Activated naive CD8-positive, alpha-beta T cell treated with anti-CD3 and anti-CD28 coated beads for 36 hours (primary cell): ENCODE measurements around the gene NAT16. TPM values are rescaled to one million over a fixed set of nuclear protein-coding genes. Genes with fewer than 3 reads are reported as not detected.
"Not testable (repeated sequence)": the region's sequence is repeated elsewhere in the genome, so short reads cannot be mapped to it uniquely, and the experiment has no call there.

ENCODE experiments used
- DNase-seq: peaks from one replicate; pipeline ENCODE4 v3.0.0; 2021
- H3K27ac Mint-ChIP-seq: one replicate; pipeline ENCODE4 v1.8.0; 2022; ENCODE audit warnings: mild to moderate bottlenecking, moderate library complexity, mixed read lengths
- H3K27me3 Mint-ChIP-seq: one replicate; pipeline ENCODE4 v1.8.0; 2022; ENCODE audit warnings: mild to moderate bottlenecking, mixed read lengths
- H3K36me3 Mint-ChIP-seq: one replicate; pipeline ENCODE4 v1.8.0; 2021; ENCODE audit warnings: mild to moderate bottlenecking, mixed read lengths
- H3K4me1 Mint-ChIP-seq: one replicate; pipeline ENCODE4 v1.8.0; 2021; ENCODE audit warnings: mixed read lengths
- H3K4me3 Mint-ChIP-seq: one replicate; pipeline ENCODE4 v1.8.0; 2022; ENCODE audit warnings: mild to moderate bottlenecking, moderate library complexity, mixed read lengths
- H3K9me3 Mint-ChIP-seq: one replicate; pipeline ENCODE4 v1.8.0; 2022; ENCODE audit warnings: mixed read lengths
- total RNA-seq, 2 experiments: library from RNA; stranded (reverse); gene quantifications; one replicate each; pipeline ENCODE4 v1.2.3, GENCODE V29; 2021

NAT16 gene
- total RNA-seq, 2 experiments from 2014 or later: not detected

DNA sequence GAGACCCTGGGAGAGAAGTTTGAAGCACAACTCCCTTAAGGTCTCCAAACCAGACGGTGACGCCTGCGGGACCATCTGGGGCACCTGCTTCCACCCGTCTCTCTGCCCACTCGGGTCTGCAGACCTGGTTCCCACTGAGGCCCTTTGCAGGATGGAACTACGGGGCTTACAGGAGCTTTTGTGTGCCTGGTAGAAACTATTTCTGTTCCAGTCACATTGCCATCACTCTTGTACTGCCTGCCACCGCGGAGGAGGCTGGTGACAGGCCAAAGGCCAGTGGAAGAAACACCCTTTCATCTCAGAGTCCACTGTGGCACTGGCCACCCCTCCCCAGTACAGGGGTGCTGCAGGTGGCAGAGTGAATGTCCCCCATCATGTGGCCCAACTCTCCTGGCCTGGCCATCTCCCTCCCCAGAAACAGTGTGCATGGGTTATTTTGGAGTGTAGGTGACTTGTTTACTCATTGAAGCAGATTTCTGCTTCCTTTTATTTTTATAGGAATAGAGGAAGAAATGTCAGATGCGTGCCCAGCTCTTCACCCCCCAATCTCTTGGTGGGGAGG is 42.4 kb downstream of the NAT16 start:
- DNase-seq: no peak
- H3K27ac Mint-ChIP-seq: peak overlapping the region; percentile 87
- H3K4me1 Mint-ChIP-seq: peaks cover 59% of the 10 kb centered on the region
- H3K4me3 Mint-ChIP-seq: no peak overlapping the region
- no peaks in the 10 kb centered on the region for H3K9me3 Mint-ChIP-seq
- no peaks in the 10 kb centered on the region for H3K36me3 Mint-ChIP-seq
- peaks cover under 1% of the 10 kb centered on the region for H3K27me3 Mint-ChIP-seq

DNA sequence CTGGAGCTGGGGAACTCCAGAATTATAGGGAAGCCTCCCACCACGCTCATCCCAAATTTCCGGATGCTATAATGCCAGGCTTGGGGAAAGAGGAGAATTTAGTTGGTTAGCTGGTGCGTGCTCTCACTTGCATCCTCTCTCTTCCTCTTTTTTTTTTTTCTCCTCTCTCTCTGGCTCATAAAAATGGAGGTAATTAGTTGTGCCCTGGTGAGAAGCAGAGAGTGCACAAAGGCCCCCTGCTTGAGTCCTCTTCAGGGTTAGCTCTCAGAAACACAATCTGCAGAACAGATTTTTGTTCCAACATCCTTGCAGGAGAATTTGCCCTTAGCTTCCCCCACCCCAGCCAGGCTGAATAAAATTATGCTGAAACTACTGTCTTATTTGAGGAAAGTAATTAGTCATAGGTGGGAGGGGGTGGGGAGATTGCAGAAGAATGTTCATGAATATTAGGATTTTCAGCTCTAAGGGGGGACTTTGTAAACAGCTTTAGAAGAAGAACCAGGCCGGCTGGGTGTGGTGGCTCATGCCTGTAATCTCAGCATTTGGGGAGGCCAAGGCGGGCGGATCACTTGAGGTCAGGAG is 45.6 kb downstream of the NAT16 start:
- no peak for DNase-seq

DNA sequence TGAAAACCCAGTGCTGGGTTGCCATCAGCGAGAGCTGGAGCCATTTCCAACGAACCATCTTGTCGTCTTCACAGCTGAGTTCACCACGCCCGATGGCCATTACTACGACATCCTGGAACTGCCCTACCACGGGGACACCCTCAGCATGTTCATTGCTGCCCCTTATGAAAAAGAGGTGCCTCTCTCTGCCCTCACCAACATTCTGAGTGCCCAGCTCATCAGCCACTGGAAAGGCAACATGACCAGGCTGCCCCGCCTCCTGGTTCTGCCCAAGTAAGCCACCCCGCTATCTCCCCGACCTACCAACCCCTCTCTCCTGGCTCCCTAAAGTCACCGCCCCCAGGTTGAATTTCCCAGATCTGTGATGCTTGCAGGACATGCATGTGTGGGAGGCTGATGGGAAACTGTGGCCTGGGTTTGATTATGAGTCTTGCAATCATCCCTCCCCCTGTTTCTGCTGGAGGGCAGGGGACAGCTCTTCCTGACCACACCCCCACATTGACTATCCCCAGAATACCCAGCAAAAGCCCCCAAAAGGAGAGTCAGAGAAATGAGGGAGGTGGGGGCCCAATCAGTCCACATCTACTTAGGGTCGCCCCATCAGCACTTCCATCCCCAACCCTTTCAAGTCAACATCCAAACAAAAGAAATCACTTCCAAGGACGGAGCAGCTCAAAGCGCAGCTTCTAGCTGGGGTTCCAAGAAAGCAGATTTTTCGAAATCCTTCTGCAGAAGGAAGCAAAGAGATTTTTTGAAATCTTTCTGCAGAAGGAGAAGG is 46.3 kb downstream of the NAT16 start:
- no peak overlapping the region for H3K4me3 Mint-ChIP-seq
- H3K27me3 Mint-ChIP-seq: peaks cover 20% of the 10 kb centered on the region
- no peak overlapping the region for H3K27ac Mint-ChIP-seq
- H3K9me3 Mint-ChIP-seq: no peaks in the 10 kb centered on the region
- DNase-seq: no peak
- peaks cover 38% of the 10 kb centered on the region for H3K4me1 Mint-ChIP-seq
- H3K36me3 Mint-ChIP-seq: no peaks in the 10 kb centered on the region

More for the DNA sequence above, 45.6 kb downstream of the NAT16 start:
- H3K4me3 Mint-ChIP-seq: no peak overlapping the region
- no peak overlapping the region for H3K27ac Mint-ChIP-seq
- peaks cover 17% of the 10 kb centered on the region for H3K27me3 Mint-ChIP-seq
- peaks cover 40% of the 10 kb centered on the region for H3K4me1 Mint-ChIP-seq
- no peaks in the 10 kb centered on the region for H3K36me3 Mint-ChIP-seq
- no peaks in the 10 kb centered on the region for H3K9me3 Mint-ChIP-seq

DNA sequence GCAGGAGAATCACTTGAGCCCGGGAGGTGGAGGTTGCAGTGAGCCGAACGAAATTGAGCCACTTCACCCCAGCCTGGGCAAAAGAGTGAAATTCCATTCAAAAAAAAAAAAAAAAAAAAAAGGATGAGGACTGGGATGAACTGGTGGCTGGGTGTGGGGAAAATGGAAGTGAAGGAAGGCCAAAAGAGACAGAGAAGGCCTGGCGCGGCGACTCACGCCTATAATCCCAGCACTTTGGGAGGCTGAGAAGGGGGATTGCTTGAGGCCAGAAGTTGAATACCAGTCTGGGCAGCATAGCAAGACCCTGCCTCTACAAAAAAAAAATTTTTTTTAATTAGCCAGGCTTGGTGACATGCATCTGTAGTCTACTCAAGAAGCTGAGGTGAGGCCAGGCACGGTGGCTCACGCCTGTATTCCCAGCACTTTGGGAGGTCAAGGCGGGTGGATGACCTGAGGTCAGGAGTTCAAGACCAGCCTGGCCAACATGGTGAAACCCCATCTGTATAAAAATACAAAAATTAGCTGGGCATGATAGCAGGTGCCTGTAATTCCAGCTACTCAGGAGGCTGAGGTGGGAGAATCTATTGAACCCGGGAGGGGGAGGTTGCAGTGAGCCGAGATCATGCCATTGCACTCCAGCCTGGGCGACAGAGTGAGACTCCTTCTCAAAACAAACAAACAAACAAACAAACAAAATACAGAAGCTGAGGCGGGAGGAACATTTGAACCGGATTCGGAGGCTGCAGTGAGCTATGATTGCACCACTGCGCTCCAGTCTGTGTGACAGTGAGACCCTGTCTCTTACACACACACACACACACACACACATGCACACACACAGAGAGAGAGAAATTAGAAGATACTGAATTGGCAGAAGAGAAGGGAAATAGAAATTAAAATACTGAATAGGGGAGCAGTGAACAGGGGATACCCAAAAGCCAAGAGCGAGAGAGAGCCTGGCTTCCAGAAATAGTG is 47.2 kb downstream of the NAT16 start:
- not testable (repeated sequence) for H3K4me3 Mint-ChIP-seq, H3K9me3 Mint-ChIP-seq, H3K27ac Mint-ChIP-seq, DNase-seq, H3K36me3 Mint-ChIP-seq
- Mint-ChIP-seq H3K27me3 (peaks cover 29% of the 10 kb centered on the region), H3K4me1 (peaks cover 35% of the 10 kb centered on the region)

DNA sequence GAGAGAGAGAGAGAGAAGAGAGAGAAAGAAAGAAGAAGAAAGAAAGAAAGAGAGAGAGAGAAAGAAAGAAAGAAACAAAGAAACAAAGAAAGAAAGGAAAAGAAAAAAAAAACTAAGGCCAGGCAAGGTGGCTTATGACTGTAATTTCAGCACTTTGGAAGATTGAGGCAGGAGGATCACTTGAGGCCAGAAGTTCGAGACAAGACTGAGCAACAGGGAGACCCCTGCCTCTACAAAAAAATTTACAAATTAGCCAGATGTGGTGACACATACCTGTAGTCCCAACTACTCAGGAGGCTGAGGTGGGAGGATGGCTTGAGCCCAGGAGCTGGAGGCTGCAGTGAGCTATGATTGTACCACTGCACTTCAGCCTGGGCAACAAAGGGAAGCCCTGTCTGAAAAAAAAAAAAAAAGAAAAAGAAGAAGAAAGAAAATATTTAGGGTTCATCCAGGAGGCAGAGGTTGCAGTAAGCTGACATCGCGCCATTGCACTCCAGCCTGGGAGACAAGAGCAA is 50.4 kb downstream of the NAT16 start:
- Mint-ChIP-seq H3K4me1 (peaks cover 35% of the 10 kb centered on the region), H3K4me3 (no peak overlapping the region), H3K27ac (no peak overlapping the region), H3K36me3 (no peaks in the 10 kb centered on the region), H3K27me3 (peaks cover 59% of the 10 kb centered on the region), H3K9me3 (no peaks in the 10 kb centered on the region)
- no peak for DNase-seq

DNA sequence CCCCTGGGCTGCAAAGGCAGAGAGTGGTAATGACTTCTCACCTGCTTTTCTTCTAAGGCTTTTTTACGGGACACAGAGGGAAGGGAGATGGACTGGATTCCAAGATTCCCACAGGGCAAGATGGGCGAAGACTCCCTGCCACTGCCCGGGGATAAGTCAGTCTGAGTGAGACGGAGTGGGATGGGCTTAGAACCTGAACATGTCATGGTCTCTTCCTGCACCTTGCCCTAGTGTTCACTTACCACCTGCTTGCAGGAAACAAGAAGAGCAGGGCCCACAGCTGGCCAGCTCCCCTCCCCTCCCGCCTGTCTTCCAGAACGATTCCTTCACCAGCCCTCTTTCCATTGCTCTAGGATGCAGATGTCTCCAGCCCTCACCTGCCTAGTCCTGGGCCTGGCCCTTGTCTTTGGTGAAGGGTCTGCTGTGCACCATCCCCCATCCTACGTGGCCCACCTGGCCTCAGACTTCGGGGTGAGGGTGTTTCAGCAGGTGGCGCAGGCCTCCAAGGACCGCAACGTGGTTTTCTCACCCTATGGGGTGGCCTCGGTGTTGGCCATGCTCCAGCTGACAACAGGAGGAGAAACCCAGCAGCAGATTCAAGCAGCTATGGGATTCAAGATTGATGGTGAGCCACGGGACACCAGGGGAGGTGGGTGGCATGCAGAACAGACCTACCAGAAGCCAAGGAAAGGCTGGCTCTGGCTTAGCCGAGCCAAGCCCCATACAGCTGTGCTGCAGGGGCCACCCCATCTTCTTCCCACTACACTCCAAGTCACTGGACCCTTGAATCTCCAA is 51.9 kb downstream of the NAT16 start:
- Mint-ChIP-seq H3K9me3 (no peaks in the 10 kb centered on the region), H3K27ac (no peak overlapping the region), H3K36me3 (no peaks in the 10 kb centered on the region), H3K27me3 (peaks cover 69% of the 10 kb centered on the region), H3K4me1 (peaks cover 31% of the 10 kb centered on the region), H3K4me3 (no peak overlapping the region)
- DNase-seq: no peak

DNA sequence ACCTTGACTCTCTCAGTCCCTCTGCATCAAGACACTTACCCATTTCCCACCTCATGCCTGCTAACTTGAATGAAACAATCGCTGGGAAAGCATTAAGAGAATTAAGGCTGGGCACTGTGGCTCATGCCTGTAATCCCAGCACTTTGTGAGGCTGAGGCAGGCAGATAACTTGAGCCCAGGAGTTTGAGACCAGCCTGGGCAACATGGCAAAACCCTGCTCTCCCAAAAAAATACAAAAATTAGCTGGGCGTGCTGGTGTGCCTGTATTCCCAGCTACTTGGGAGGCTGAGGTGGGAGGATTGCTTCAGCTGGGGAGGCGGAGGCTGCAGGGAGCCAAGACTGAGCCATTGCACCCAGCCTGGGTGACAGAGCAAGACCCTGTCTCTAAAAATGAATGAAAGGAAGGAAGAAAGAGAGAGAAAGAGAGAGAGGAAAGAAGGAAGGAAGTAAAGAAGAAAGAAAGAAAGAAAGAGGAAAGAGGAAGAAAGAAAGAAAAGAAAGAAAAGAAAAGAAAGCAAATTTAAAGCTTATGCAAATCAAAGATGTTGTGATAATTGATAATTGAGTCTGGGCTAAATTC is 52.5 kb downstream of the NAT16 start:
- peaks cover 32% of the 10 kb centered on the region for H3K4me1 Mint-ChIP-seq
- H3K9me3 Mint-ChIP-seq: no peaks in the 10 kb centered on the region
- no peaks in the 10 kb centered on the region for H3K36me3 Mint-ChIP-seq
- peaks cover 74% of the 10 kb centered on the region for H3K27me3 Mint-ChIP-seq
- no peak overlapping the region for H3K4me3 Mint-ChIP-seq
- DNase-seq: no peak
- no peak overlapping the region for H3K27ac Mint-ChIP-seq

DNA sequence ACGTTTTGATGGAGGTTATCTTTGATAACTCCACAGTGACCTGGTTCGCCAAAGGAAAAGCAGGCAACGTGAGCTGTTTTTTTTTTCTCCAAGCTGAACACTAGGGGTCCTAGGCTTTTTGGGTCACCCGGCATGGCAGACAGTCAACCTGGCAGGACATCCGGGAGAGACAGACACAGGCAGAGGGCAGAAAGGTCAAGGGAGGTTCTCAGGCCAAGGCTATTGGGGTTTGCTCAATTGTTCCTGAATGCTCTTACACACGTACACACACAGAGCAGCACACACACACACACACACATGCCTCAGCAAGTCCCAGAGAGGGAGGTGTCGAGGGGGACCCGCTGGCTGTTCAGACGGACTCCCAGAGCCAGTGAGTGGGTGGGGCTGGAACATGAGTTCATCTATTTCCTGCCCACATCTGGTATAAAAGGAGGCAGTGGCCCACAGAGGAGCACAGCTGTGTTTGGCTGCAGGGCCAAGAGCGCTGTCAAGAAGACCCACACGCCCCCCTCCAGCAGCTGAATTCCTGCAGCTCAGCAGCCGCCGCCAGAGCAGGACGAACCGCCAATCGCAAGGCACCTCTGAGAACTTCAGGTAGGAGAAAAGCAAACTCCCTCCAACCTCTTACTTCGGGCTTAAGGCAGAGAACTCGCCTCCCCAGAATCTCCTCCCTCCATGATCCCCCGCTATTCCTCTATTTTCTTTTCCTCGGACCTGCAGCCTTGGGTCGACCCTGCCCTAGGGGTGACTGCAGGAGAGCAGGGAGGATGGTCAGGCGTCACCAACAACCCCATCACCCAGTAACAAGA is 53.2 kb downstream of the NAT16 start, which contains the start of gene SERPINE1:
Gene SERPINE1 (plus strand): TSS at position 454 of the 809 bp plus-strand sequence. CDS start 1,290 bp downstream, outside the sequence.
- peaks cover 74% of the 10 kb centered on the region for H3K27me3 Mint-ChIP-seq

DNA sequence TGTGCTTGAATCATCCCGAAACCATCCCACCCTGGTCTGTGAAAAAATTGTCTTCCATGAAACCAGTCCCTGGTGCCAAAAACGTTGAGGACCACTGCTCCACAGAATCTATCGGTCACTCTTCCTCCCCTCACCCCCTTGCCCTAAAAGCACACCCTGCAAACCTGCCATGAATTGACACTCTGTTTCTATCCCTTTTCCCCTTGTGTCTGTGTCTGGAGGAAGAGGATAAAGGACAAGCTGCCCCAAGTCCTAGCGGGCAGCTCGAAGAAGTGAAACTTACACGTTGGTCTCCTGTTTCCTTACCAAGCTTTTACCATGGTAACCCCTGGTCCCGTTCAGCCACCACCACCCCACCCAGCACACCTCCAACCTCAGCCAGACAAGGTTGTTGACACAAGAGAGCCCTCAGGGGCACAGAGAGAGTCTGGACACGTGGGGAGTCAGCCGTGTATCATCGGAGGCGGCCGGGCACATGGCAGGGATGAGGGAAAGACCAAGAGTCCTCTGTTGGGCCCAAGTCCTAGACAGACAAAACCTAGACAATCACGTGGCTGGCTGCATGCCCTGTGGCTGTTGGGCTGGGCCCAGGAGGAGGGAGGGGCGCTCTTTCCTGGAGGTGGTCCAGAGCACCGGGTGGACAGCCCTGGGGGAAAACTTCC is 54.0 kb downstream of the NAT16 start:
- no peak overlapping the region for H3K27ac Mint-ChIP-seq
- no peak overlapping the region for H3K4me3 Mint-ChIP-seq
- peaks cover 76% of the 10 kb centered on the region for H3K27me3 Mint-ChIP-seq
- H3K4me1 Mint-ChIP-seq: peaks cover 40% of the 10 kb centered on the region
- no peaks in the 10 kb centered on the region for H3K36me3 Mint-ChIP-seq
- no peak for DNase-seq
- no peaks in the 10 kb centered on the region for H3K9me3 Mint-ChIP-seq

More for the DNA sequence above, 53.2 kb downstream of the NAT16 start, which contains the start of gene SERPINE1:
- Mint-ChIP-seq H3K36me3 (no peaks in the 10 kb centered on the region), H3K9me3 (no peaks in the 10 kb centered on the region), H3K27ac (no peak within 1 kb of the TSS), H3K4me3 (peak within 1 kb of the TSS; percentile 57), H3K4me1 (peaks cover 39% of the 10 kb centered on the region)
- DNase-seq: peak; percentile 62

DNA sequence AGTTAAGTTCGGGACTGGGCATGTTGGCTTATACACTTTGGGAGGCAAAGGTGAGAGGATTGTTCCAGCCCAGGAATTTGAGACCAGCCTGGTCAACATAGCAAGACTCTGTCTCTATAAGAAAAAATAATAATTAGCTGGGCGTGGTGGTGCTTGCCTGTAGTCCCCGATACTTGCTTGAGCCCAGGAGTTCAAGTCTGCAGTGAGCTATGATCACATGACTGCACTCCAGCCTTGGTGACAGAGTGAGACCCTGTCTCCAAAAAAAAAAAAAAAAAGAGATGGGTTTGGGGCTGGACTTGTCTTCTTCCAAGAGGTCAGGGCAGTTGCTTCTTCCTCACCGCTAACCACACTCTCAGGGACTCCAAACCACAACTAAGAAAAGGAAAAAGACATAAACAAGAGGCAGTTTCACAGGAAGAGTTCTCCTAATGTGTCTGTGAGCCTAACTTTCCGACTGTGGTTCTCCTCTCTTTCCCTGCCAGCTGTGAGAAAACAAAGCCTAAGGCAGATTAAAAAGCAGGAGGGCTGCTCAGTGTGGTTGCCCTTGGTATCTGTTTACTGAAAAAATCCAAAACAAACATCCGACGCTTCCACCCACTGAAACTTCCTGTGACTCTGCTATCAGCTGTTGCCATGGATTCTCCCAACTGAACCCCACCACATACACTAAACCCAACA is 55.6 kb downstream of the NAT16 start:
- Mint-ChIP-seq H3K9me3 (no peaks in the 10 kb centered on the region), H3K27ac (no peak overlapping the region)

DNA sequence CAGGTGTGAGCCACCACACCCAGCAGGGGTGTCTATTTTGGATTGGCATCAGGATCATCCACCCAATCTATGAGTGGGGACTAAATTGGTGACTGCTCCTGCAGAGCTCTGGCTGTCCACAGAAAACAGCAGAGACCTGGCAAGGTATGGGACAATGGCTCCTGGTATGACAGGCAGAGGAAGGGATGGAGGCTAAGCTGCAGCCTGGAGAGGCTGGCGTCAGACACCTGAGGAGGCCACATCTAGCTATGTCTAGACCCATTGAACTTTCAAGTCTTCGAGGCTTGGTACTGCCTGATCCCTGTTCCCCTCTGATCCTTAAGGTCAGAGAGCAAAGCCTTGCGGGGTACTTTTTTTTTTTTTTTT is 56.4 kb downstream of the NAT16 start:
- Mint-ChIP-seq H3K27me3 (peaks cover 85% of the 10 kb centered on the region), H3K4me1 (peaks cover 43% of the 10 kb centered on the region), H3K36me3 (no peaks in the 10 kb centered on the region), H3K4me3 (no peak overlapping the region), H3K27ac (no peak overlapping the region), H3K9me3 (no peaks in the 10 kb centered on the region)
- no peak for DNase-seq

More for the DNA sequence above, 55.6 kb downstream of the NAT16 start:
- Mint-ChIP-seq H3K4me1 (peaks cover 43% of the 10 kb centered on the region), H3K36me3 (no peaks in the 10 kb centered on the region), H3K27me3 (peaks cover 86% of the 10 kb centered on the region), H3K4me3 (peak overlapping the region; percentile 37)
- no peak for DNase-seq
